Nephron (organoid): Measurements from ENCODE around the gene MIER2.

Experiments used
- H3K27ac Mint-ChIP-seq, 3 experiments: 2 replicates each; pipeline ENCODE4 v1.8.0; 2020; ENCODE audit warnings: mixed read lengths in 3 of 3, mild to moderate bottlenecking in 2 of 3, moderate library complexity in 1 of 3
- H3K27me3 Mint-ChIP-seq: 2 replicates; pipeline ENCODE4 v1.8.0; 2021; ENCODE audit warnings: low read depth, mild to moderate bottlenecking, moderate library complexity, mixed read lengths
- H3K36me3 Mint-ChIP-seq: 2 replicates; pipeline ENCODE4 v1.8.0; 2020; ENCODE audit warnings: low read depth, mixed read lengths
- H3K4me1 Mint-ChIP-seq: 2 replicates; pipeline ENCODE4 v1.8.0; 2020; ENCODE audit warnings: mixed read lengths
- H3K4me3 Mint-ChIP-seq, 3 experiments: 2 replicates each; pipeline ENCODE4 v1.8.0; 2020; ENCODE audit warnings: mild to moderate bottlenecking in 3 of 3, mixed read lengths in 3 of 3, moderate library complexity in 2 of 3
- H3K9me3 Mint-ChIP-seq: 2 replicates; pipeline ENCODE4 v1.8.0; 2020; ENCODE audit warnings: mixed read lengths
- CTCF ChIP-seq, 3 experiments: fragments of 200-600 bp; sonication (generic); IDR thresholded peaks; one replicate each; pipeline ENCODE4 v1.5.0; 2021; ENCODE audit warnings: antibody characterized with exemption in 3 of 3; ENCODE audit not compliant: unreplicated experiment in 3 of 3

MIER2 gene

GRCh38 chr19:369876-370275 is 25.3 kb upstream of the MIER2 start:
- no peaks in the 10 kb centered on the region for H3K36me3 Mint-ChIP-seq

GRCh38 chr19:369256-369655 is 24.7 kb upstream of the MIER2 start:
- peaks cover 30% of the 10 kb centered on the region for H3K27me3 Mint-ChIP-seq
- H3K4me1 Mint-ChIP-seq, result peaks cover 50% of the 10 kb centered on the region
- TF ChIP-seq CTCF (IDR thresholded peaks at IDR 0.05; ENCODE audit: unreplicated experiment in 3 of 3), result no peak
- H3K36me3 Mint-ChIP-seq, result no peaks in the 10 kb centered on the region
- no peaks in the 10 kb centered on the region for H3K9me3 Mint-ChIP-seq
- H3K27ac Mint-ChIP-seq, result peak overlapping the region; percentile 76 to 80 (median 79)
- peak overlapping the region in 1 of 3 experiments; percentile 2 for H3K4me3 Mint-ChIP-seq

More at GRCh38 chr19:369876-370275, 25.3 kb upstream of the MIER2 start:
- peaks cover 50% of the 10 kb centered on the region for H3K4me1 Mint-ChIP-seq
- H3K4me3 Mint-ChIP-seq, result no peak overlapping the region
- no peak for TF ChIP-seq CTCF (IDR thresholded peaks at IDR 0.05; ENCODE audit: unreplicated experiment in 3 of 3)
- peaks cover 32% of the 10 kb centered on the region for H3K27me3 Mint-ChIP-seq
- H3K27ac Mint-ChIP-seq, result peak overlapping the region in 1 of 3 experiments; percentile 80
- no peaks in the 10 kb centered on the region for H3K9me3 Mint-ChIP-seq

GRCh38 chr19:368630-369024 is 24.0 kb upstream of the MIER2 start:
- no peaks in the 10 kb centered on the region for H3K9me3 Mint-ChIP-seq
- peak overlapping the region; percentile 76 to 80 (median 79) for H3K27ac Mint-ChIP-seq
- H3K27me3 Mint-ChIP-seq, result peaks cover 26% of the 10 kb centered on the region
- peak overlapping the region in 2 of 3 experiments; percentile 2 to 3 for H3K4me3 Mint-ChIP-seq
- no peaks in the 10 kb centered on the region for H3K36me3 Mint-ChIP-seq
- TF ChIP-seq CTCF (IDR thresholded peaks at IDR 0.05; ENCODE audit: unreplicated experiment in 3 of 3), result no peak
- peaks cover 50% of the 10 kb centered on the region for H3K4me1 Mint-ChIP-seq

GRCh38 chr19:367963-368629 is 23.5 kb upstream of the MIER2 start:
- Mint-ChIP-seq H3K27ac (peak overlapping the region; percentile 76 to 80 (median 79)), H3K36me3 (no peaks in the 10 kb centered on the region), H3K27me3 (peaks cover 26% of the 10 kb centered on the region), H3K4me1 (peaks cover 50% of the 10 kb centered on the region), H3K9me3 (no peaks in the 10 kb centered on the region), H3K4me3 (no peak overlapping the region)
- TF ChIP-seq CTCF (IDR thresholded peaks at IDR 0.05; ENCODE audit: unreplicated experiment in 3 of 3), result no peak

- no peak for TF ChIP-seq CTCF (IDR thresholded peaks at IDR 0.05; ENCODE audit: unreplicated experiment in 3 of 3)
- Mint-ChIP-seq H3K36me3 (no peaks in the 10 kb centered on the region), H3K27ac (peak overlapping the region; percentile 76 to 80 (median 79)), H3K9me3 (no peaks in the 10 kb centered on the region), H3K4me3 (no peak overlapping the region), H3K4me1 (peaks cover 45% of the 10 kb centered on the region), H3K27me3 (peaks cover 29% of the 10 kb centered on the region)
Observed at GRCh38 chr19:367561-367960, 23.0 kb upstream of the MIER2 start.

GRCh38 chr19:366951-367350 is 22.4 kb upstream of the MIER2 start:
- H3K27ac Mint-ChIP-seq, result no peak overlapping the region
- peaks cover 29% of the 10 kb centered on the region for H3K27me3 Mint-ChIP-seq
- H3K4me1 Mint-ChIP-seq, result peaks cover 39% of the 10 kb centered on the region
- no peaks in the 10 kb centered on the region for H3K36me3 Mint-ChIP-seq
- no peak overlapping the region for H3K4me3 Mint-ChIP-seq
- no peak for TF ChIP-seq CTCF (IDR thresholded peaks at IDR 0.05; ENCODE audit: unreplicated experiment in 3 of 3)
- no peaks in the 10 kb centered on the region for H3K9me3 Mint-ChIP-seq
